Activated CD8-positive, alpha-beta memory T cell treated with anti-CD3 and anti-CD28 coated beads, Interleukin-2, amount 50 U/mL, for 24 hours (primary cell): Measurements from ENCODE around the gene A2M.

Experiments used
- DNase-seq: peaks from one replicate; pipeline ENCODE4 v3.0.0-alpha.2; 2020; ENCODE audit errors: extremely low read depth

The A2M gene

DNA sequence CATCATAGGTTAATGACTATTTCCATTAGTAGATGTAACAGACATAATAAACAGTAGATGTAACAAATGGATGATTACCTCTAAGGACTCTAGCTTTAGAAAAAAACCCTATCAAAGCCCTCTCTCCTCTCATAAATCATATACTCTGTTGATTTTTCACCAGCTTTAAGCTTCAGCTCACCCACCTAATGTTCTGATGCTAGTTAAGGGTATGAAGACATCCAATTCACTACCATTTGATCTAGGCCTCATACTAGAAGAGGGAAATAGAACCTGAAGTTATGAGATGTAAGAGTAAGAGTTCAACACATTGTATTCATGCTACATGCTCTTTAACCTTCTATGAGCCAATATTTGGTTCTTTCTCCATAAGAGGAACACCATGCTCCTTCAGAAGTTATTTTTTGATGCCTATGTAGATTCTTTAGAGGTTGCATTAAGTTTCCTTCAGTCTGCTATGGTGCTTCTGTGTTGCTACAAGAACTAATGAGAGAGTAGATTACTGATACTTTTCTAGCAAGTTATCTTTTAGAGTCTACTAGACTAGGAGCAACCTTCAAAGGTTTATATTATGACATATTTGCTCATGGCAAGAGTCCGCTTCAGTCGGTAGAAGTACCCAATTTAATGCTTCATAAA lies 16.0 kb downstream of the A2M start:
- DNase-seq: no peak

DNA sequence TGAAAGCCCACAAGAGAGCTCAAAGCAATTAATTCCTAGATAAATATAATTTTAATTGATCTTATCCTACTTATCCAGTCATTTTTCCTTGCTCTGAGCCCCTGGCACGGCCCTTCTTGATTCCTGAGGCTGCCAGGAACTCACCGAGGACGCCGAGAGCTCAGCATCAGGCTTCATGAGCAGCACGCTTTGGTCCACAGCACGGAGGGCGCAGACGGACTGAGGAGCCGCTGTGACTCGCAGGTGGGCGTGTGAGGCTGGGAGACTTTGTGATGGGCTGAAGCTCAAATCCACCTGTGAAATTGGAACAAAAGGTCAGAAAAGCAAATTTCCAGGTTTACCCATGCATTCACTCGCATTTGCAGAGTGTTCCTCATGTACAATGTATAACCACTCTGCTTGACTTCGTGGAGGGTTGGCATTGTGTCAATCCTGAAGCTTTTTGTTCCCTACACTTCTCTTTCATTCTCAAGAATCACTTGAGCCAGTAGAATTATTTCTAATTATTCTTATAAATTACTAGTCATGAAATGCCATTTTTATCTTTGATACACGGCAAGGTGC lies 17.2 kb downstream of the A2M start:
- DNase-seq: no peak

DNA sequence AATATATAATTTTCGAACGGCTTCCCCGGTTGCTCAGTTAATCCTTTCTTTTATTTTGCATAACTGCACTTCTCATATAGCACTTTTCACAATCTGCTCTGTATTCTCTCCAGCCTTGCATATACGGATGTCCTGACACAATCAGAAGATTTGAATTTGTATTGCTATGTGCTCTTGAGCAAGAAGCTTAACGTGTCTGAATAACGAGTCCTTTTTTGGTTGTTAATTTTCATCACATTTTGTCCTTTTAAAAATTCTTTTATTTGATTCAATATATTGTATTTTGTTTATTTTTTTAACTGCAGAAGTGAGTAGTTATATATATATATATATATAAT lies 17.6 kb downstream of the A2M start:
- no peak for DNase-seq

DNA sequence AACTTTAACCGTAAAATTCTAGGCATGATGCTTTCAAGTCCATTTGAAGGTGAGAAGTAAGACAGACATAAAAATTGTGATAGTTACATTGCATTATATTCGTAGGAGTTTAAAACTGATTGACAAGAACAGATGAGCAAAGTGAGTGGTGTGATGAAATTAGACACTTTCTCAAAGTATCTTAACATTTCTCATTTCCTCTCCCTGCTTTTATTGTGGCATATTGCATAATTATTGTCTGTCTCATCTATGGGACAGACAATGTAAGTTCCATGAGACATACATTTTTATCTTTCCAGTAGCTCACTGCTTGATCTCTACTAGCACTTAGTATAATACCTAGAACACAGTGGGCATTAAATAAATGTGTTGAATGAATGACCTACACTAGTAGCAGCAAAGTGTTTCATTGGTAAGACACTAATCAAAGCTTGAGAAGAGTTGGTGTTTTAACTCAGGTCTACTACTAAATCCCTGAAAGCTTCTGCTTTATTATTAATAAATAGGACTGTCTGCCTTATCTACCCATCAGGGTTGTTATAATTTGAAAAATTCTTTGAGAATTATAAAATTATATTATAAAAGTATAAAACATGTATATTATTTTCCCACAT lies 19.0 kb downstream of the A2M start:
- no peak for DNase-seq

DNA sequence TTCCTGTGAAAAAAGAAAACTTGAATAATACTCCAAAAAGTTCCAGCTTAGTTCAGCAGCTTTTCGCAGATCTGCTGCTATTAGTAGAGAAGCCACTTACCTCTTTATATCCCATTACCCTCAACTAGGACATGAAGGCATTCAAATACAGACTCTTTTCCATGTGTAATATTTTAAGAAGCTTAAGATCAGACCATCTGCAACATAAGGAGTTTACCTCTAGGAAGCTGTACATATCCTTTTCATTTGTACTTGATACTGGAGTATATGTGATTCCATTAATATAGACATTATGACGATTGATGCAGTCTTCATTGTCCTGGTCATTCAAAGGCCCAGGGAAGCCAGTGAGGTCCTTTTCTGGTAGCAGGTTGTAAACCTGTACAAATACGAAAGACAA lies 20.4 kb downstream of the A2M start:
- DNase-seq: no peak

DNA sequence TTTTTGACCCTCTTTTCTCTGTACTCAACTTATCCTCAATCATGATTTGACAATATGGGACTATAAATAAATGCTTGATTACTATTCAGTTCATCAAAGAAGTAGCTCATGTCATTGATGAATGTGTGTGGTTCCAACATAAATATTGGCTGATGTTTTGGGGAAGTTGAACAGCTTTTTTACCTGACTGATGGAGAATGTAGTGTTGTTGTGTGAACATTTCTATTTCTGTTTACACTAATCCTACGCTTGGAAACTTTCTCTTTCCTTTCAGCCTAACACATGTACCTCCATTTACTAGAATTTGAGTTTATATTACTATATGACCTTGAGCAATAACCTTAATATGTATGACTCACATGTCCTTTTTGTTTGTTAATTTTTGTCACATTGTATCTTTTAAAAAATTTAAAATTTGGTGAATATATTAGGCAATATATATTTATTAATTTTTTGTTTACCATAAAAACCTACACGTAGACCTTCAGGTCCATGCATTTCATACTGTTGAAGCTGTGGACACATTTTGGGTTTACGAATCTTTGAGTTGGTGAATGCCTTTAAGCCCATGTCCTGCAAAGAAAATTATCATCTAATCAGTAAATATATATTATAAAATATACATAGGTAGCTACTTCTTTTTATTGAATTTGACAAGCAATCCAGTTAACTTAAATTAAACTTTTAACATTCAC lies 21.1 kb downstream of the A2M start:
- no peak for DNase-seq

DNA sequence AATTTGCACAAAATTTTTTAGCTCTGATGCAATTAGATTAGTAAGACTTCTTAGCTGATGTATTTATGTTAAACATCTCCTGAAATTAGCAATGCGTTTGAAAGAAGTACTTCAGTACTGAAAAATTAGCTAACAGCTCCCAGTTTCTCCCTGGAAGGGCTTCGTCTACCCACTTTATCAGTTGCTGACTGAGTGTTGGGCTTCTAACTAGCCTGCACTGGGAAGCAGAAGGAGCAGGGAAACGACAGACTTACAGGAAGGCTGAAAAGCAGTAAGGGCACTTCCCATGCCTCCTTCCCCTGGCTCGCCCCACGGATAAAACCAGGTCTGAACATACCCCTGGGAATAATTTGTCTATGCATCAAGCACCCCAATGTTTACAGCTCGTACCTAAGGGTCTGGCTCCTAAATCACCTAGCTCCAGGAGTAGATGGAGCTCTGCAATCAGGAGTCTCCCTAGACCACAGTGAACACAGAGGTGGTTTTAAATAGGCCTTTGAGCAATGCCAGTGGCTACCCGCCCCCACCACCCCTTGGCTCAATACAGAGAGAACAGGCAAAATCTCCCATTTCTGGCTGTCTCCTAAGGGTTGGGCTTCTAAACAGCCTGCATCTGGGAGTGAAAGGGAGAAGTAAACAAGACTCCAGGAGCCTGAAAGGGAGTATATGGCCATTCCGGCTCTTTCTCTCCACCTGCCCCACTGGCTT lies 23.7 kb downstream of the A2M start:
- DNase-seq: no peak

DNA sequence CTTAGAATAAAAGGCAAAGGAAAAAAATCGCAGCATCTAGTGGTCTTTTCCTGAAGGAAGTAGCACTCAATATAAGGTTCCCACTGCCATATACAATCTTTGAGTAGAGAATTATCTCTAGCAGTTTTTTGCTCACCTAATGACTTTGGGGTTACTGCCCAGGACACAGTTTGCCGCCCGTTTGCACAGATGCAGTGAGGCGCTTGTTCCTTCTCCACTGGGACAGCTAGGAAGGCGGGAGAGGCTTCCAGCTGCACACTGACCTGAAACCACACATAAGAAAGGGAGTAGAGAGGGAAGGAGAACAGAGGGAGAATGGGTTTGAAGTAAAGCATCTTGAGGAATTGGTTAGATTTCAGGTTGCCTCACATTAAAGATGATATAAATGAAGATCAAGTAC lies 25.5 kb downstream of the A2M start:
- no peak for DNase-seq

DNA sequence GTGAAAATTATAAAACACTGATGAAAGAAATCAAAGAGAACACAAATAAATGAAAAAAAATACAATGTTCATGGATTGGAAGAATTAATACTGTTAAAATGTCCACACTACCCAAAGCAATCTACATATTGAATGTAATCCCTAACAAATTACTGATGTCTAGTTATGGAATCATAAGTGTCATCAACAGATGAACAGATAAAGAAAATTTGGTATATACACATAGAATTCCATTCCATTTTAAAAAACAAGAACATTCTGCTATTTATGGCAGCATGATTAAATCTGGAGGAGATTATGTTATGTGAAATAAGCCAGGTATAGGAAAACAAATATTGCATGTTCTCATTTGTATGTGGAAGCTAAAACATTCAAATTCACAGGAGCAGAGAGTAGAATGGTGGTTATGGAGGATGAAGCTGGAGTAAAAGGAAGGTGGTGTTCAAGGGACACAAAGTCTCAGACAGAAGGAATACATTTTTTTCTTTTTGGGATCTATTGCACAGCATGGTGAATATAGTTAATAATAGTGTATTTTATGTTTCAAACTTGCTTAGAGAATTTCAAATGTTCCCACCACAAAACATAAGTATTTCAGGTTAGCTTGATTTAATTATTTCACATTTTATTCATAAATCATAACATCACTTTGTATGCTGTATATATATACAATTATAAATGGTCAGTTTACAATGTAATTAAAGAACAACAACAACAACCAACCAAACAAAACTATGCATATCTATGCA lies 28.5 kb downstream of the A2M start:
- DNase-seq: no peak

DNA sequence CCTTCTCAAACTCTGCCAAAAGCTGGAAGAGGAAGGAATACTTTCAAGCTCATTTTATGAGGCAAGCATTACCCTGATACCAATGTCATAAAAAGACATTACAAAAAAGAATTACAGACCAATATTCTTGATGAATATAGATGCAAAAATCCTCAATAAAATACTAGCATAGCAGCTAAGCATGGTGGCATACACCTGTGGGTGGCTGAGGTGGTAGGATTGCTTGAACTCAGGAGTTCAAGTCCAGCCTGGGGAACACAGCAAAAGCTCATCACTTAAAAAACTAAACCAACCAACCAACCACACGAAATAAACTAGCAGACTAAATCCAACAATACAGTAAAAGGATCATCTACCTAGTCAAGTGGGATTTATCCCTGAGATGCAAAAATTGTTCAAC lies 29.6 kb downstream of the A2M start:
- no peak for DNase-seq

DNA sequence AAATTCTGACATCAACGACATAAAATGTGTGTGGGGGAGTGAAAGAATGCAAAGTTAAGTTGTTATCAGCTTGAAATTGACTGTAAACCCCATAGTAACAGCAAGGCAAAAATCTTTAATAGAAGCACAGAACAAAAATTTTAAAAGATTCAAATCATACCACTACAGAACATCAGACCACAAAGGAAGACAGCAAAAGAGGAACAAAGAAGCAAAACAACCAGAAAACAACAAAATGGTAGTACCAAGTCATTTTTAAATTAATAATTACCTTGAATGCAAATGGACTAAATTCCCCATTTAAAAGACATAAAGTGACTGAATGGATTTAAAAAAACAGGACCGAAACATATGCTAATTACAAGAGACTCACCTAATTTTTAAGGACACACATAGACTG lies 31.3 kb downstream of the A2M start:
- no peak for DNase-seq

DNA sequence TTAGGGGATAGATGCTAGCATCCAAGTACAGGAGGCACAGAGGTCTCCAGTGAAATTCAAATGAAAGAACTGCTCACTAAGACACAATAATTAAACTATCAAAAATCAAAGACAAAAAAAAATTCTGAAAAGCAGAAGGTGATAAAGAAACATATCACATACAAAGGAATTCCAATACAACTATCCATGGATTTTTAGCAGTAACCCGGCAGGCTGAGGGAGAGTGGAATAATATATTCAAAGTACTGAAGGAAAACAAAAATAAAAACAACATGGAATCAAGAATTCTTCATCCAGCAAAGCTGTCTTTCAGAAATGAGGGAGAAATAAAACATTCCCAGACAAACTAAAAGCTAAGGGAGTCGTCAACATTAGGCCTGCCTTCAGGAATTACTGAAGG lies 31.9 kb downstream of the A2M start:
- DNase-seq: no peak

DNA sequence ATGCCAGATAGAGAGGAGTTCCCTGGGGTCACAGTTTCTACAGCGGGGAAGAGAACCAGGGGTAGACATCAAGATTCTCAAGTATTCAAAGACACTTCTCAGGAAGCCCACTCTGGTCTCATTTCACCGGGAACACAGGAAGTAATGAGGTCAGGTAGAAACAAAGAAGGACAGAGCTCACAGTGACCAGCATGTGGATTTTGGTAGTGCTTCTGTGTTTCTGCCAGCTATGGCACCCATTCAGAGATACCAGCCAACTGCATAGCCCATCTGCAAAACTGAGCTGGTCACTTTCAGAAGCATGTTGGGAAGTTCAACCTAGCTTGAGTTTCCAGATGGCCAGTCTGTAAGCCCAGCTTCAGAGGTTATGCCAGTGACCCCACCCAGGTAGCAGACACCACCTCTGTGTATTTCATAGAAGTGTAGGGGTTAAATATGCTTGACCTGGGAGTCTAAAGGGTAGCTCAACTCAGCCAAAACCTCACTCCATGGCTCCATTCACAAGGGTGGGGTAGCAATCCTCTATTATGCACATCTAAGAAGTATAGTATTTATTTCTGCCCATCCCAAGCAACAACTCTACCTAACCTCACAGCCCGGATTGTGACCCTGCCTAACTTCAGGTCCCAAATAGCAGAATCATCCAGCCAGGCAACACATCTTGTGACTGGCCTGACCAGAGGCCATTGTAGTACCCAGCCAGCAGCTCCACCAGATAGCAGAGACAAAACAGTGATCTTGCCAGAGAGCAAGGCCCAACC lies 33.9 kb downstream of the A2M start:
- DNase-seq: no peak

DNA sequence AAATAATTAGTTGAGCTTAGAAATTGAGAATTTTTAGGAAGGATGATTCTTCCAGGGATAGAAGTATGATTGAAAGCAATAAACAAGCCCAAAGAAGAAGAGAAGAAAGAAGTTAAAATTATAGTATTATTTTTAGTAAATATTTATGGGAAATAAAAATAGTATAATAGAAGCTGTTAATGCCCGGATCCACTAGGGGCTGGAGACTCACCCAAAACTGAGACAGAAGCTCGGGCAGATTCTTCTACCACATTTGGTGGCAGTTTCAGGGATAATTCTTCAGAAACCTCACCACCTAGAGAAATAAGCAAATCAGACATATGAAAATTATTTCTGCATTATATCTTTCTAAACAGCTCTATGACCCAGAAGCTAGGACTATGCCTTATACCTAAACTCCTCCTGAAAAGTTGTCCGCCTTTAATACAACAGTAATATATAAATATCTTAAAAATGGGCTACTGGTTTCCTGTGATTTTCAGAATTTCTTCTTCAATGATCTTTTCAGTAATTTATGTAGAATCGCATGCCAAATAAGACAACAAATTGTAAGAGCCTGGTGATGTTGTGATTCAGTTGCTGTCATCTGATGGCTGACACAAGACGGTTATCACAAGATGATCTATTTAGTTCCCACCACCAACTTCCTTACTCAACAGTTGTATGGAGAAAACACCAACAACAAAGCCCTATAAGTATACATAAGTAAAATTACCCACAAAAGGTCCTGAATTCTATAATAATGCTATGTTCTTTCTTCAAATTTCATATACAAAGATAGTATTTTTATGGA lies 35.6 kb downstream of the A2M start:
- no peak for DNase-seq

DNA sequence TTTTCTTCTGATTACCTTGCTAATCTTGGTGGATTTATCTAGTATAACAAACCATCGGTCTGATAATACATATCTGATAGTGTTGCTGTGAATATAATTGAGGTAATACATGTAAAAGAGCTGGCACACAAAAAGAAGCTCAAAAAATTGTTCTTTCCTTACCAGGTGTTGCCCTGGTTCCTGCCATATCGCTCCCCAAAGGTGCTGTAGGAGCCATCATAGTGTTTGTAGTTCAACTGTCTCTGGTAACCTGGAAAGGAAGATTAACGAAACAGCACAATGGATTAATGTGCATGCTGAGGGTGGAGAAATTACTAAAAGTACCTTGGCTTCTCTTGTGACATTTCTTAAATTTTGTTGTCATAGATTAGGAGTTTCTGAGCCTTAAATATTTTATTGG lies 36.6 kb downstream of the A2M start:
- no peak for DNase-seq

DNA sequence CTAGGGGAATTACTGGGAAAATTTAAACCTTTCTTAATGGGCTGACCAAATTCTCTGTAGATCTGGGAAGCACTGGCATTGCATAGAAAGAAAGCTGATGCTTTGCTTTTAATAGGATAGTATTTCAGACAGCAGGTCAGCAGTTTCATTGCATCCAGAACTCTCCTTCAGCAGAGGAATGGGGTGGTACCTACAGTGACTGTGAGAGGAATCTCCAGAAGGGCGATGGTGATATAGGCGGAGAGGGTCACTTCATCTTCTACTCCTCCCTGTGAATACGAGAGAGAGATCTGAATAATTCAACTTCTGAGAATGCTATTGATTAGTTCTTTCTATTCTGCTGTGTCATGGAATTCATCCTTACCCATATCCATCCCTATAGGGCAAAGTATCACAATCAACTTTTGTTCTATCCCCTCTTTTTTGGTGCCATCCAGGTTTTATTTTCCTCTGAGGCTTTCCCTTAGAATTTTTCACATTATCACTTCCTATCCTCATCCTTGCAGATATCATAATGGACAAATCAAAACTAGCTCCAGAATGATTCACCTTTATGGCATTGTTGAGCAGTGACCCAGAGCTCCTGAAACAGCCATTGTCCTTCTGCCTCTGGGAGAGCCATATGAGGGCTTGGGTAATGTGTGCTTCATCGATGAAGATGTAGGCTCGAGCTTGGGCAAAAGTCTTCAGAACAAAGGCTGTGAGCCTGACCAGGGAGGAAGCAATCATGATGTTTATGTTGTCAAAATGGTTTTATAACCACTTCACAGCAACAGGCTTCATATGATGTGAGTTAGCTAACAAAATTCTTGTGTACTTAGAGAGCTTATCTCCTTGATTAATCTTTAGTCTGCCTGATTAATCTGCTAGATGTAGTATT lies 38.3 kb downstream of the A2M start:
- no peak for DNase-seq

DNA sequence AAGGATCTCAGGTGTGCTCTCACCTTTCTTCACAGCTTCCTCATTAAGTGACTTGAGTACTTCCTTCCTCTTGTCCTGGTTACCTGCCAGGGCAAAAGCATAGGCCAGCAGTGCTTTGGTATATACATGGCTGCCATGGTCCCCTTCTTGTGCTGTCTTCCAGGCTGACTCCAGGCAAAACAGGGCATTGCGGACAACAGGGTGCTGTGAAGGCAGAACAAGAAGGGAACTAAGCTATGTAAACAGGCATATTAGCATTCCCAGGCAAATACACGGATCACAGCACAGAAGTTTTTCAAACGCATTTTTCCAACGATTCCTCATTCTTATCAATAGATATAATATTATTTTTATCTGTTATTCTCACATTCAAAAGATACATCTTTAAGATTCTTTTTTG lies 39.0 kb downstream of the A2M start:
- DNase-seq: no peak

DNA sequence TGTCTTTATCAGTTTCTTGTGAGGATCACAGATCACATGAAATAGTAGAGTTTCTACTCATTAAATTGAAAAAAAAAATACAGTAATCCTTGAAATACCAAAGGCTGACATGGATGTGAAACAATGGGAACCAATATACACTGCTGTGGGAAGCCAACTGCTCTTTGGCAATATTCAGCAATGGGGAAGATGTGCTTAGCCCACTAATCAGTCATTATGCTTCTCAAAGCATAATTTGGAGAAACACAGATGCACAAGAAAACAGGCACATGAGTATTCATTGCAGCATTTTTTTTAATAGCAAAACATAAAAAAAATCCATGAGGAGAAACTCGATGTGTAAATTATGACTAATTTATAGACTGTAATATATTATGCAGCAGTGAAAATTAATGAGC lies 40.6 kb downstream of the A2M start:
- no peak for DNase-seq

DNA sequence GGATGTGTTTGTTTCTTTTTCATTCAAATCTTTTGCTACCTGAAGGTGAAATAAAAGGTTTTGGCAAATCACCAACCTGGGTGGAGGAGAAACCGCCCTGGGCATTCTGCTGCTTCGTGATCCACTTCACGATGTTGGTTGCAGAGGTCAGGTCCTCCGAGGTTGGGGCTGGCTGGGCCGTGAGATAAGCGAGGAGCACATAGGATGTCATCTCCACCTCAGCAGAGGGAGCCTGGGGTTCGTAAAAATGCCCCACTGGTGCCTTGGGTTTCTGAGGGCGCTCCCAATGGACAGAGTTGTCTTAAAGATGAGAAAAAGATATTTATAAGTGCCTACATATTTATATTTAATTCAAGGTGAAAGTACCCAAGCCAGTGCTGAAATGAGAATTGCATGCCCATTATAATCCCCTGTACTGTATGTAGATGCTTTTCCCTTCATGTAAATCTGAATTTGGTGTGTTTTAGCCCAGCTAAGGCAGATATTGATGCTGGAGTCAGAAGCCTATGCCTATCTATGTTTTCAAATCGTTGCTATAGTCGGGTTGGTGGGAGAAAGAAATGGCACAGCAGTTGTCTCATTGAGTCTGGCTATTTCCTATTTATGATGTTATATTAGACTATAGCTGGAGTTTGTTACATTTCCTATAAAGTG lies 41.1 kb downstream of the A2M start:
- DNase-seq: no peak
